GM12875 (cell line): Measurements from ENCODE around the gene USH2A.

Experiments
- H3K4me3 ChIP-seq: one replicate; pipeline ENCODE4 v1.5.1; 2011; ENCODE audit warnings: low read depth, low read length, control low read depth
- TF ChIP-seq, protein P1 (sequence below): IDR thresholded peaks from 2 replicates; pipeline ENCODE4 v1.5.1; 2011; ENCODE audit warnings: low read depth, mild to moderate bottlenecking, control low read depth, inconsistent platforms, low read length, moderate library complexity, borderline replicate concordance; ENCODE audit not compliant: insufficient read depth

The USH2A gene

GRCh38 chr1:215710036-215710898 lies 713.0 kb downstream of the USH2A start:
- H3K4me3 ChIP-seq = no peak overlapping the region
- TF ChIP-seq, protein P1, sequence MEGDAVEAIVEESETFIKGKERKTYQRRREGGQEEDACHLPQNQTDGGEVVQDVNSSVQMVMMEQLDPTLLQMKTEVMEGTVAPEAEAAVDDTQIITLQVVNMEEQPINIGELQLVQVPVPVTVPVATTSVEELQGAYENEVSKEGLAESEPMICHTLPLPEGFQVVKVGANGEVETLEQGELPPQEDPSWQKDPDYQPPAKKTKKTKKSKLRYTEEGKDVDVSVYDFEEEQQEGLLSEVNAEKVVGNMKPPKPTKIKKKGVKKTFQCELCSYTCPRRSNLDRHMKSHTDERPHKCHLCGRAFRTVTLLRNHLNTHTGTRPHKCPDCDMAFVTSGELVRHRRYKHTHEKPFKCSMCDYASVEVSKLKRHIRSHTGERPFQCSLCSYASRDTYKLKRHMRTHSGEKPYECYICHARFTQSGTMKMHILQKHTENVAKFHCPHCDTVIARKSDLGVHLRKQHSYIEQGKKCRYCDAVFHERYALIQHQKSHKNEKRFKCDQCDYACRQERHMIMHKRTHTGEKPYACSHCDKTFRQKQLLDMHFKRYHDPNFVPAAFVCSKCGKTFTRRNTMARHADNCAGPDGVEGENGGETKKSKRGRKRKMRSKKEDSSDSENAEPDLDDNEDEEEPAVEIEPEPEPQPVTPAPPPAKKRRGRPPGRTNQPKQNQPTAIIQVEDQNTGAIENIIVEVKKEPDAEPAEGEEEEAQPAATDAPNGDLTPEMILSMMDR = peak; percentile 72

- TF ChIP-seq, protein P1 = no peak
These were observed 719.0 kb downstream of the USH2A start for GRCh38 chr1:215704089-215704860.

GRCh38 chr1:215682232-215682631 lies 741.0 kb downstream of the USH2A start:
- no peak overlapping the region for H3K4me3 ChIP-seq
- TF ChIP-seq, protein P1 = no peak

More at GRCh38 chr1:215704089-215704860, 719.0 kb downstream of the USH2A start:
- H3K4me3 ChIP-seq = no peak overlapping the region

GRCh38 chr1:215681041-215681440 lies 742.2 kb downstream of the USH2A start:
- no peak overlapping the region for H3K4me3 ChIP-seq
- TF ChIP-seq, protein P1 = no peak

DNA sequence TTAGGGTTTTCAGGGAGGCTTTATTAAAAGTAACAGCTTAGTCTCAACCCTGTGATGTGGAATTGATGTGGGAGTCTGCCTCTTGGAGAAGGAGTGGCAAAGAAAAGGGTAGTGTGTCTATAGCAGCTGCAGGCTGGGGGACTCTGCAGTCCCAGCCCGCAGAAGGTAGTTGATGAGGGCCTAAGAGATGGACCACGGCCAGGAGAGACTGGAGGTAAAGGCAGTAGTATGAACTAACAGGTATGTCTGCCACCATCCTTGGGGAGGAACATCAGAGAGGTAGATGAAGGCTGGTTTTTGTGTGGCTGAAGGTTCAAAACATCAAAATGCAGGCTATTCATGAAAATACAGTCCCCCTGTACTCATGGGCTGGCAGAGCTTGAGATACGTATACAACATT lies 744.0 kb downstream of the USH2A start:
- H3K4me3 ChIP-seq = no peak overlapping the region
- TF ChIP-seq, protein P1 = no peak

DNA sequence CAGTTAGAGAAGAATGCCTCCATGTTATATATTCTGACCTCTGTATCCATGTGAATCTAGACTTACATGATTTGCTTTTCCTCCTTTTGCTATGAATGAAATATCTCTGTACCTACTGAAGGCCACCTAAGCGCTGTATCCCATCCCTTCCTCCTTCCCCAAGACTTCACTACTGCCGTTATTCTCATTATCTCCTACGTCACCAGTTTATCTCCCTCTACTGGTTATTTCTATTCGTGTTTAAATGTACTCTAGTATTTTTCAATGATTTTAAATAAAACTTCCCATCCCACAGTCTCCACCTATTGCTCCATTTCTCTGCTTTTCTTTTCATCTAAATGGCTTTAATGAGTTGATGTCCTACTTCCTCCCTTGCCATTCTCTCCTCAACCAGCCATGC lies 746.1 kb downstream of the USH2A start:
- TF ChIP-seq, protein P1 = no peak
- no peak overlapping the region for H3K4me3 ChIP-seq
